Peyer's patch (tissue), 4 donors: ENCODE measurements around the gene DUSP28.

Experiments
- CTCF ChIP-seq, 6 experiments: fragments of 450-650 bp in 4 of 6; fragments of 200-600 bp in 2 of 6; sonication (generic) in 1 of 6; IDR thresholded peaks; one replicate each; pipeline ENCODE4 v1.5.1; 2017 to 2019; ENCODE audit warnings: antibody characterized with exemption in 6 of 6, mild to moderate bottlenecking in 3 of 6, moderate library complexity in 1 of 6
- POLR2A ChIP-seq, 2 donors: fragments of 450-650 bp; IDR thresholded peaks; one replicate each; pipeline ENCODE4 v1.5.1; 2017; ENCODE audit warnings: antibody characterized with exemption in 2 of 2, mild to moderate bottlenecking in 2 of 2, moderate library complexity in 2 of 2

GRCh38 chr2:240559286-240559685 lies 871 bp upstream of the DUSP28 start:
- TF ChIP-seq POLR2A (IDR thresholded peaks at IDR 0.05) (no peak), CTCF (IDR thresholded peaks at IDR 0.05) (no peak)
